ENCODE results near the gene CCDC71. TPM values are rescaled to one million over a fixed set of nuclear protein-coding genes. Genes with fewer than 3 reads are reported as not detected.

The CCDC71 gene
- total and polyA plus RNA-seq, 2 donors = 10.3 to 25.6 TPM

DNA sequence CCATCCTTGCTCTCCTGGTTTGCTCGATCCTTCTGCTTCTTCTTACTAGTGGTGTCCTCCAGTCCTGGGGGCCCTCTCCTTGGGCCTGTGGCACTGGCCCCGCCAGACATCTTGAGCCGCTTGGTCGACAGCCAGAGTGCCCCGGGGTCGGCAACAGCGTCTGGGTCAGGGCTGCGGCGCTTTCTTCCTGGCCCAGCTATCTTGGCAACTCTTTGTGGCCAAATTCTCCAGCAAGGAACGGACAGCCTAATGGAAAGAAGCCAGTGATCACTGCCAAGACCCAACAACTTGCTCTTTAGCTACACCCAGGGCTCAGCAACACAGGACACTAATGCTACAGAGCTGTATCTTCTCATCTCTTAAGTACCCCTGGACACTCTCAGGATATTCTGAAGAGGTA, 47.1 kb downstream of the CCDC71 start:
- DNase-seq (ENCODE audit: extremely low spot score) = no peak
- no peak overlapping the region for H3K4me3 ChIP-seq (ENCODE audit: low read depth, low read length)
- no peak overlapping the region for H3K27ac ChIP-seq (ENCODE audit: low read depth)
- H3K4me1 ChIP-seq (ENCODE audit: insufficient read depth) = no peaks in the 10 kb centered on the region
- 64% methylated on average over 10 of the region's 10 CpGs for WGBS
- H3K36me3 ChIP-seq (ENCODE audit: insufficient read depth) = peaks cover 2% of the 10 kb centered on the region

Other genes starting within 250 kb of the CCDC71 start
- 71.6 TPM for gene ARIH2, start 247.5 kb downstream of the CCDC71 start, total RNA-seq
- 59.9 TPM for gene ARIH2, start 247.5 kb downstream of the CCDC71 start, polyA plus RNA-seq
- gene P4HTM, start 176.1 kb downstream of the CCDC71 start, total RNA-seq = 30.9 TPM
- 31.6 TPM for gene P4HTM, start 176.1 kb downstream of the CCDC71 start, polyA plus RNA-seq
- 66.2 TPM for gene WDR6, start 158.9 kb downstream of the CCDC71 start, total RNA-seq
- 132 TPM for gene WDR6, start 158.9 kb downstream of the CCDC71 start, polyA plus RNA-seq
- gene DALRD3, start 147.8 kb downstream of the CCDC71 start, total RNA-seq = 26.7 TPM
- 28.3 TPM for gene DALRD3, start 147.8 kb downstream of the CCDC71 start, polyA plus RNA-seq
- 43.2 TPM for gene NDUFAF3, start 144.2 kb downstream of the CCDC71 start, total RNA-seq
- 81.6 TPM for gene NDUFAF3, start 144.2 kb downstream of the CCDC71 start, polyA plus RNA-seq
- 247 TPM for gene IMPDH2, start 136.9 kb downstream of the CCDC71 start, total RNA-seq
- gene IMPDH2, start 136.9 kb downstream of the CCDC71 start, polyA plus RNA-seq = 192 TPM
- gene QRICH1, start 72.3 kb downstream of the CCDC71 start, total RNA-seq = 63.0 TPM
- 40.7 TPM for gene QRICH1, start 72.3 kb downstream of the CCDC71 start, polyA plus RNA-seq
- 197 TPM for gene QARS1, start 61.6 kb downstream of the CCDC71 start, total RNA-seq
- gene QARS1, start 61.6 kb downstream of the CCDC71 start, polyA plus RNA-seq = 242 TPM
- 30.8 TPM for gene USP19, start 45.5 kb downstream of the CCDC71 start, total RNA-seq
- gene USP19, start 45.5 kb downstream of the CCDC71 start, polyA plus RNA-seq = 44.8 TPM
- gene LAMB2, start 33.3 kb downstream of the CCDC71 start, total RNA-seq = 429 TPM
- 366 TPM for gene LAMB2, start 33.3 kb downstream of the CCDC71 start, polyA plus RNA-seq
- gene KLHDC8B, start 5.3 kb upstream of the CCDC71 start, total RNA-seq = 27.3 TPM
- 80.8 TPM for gene KLHDC8B, start 5.3 kb upstream of the CCDC71 start, polyA plus RNA-seq
- 6.0 TPM for gene C3orf62, start 110.9 kb upstream of the CCDC71 start, total RNA-seq
- 3.0 TPM for gene C3orf62, start 110.9 kb upstream of the CCDC71 start, polyA plus RNA-seq
- 23.7 TPM for gene USP4, start 173.7 kb upstream of the CCDC71 start, total RNA-seq
- 34.2 TPM for gene USP4, start 173.7 kb upstream of the CCDC71 start, polyA plus RNA-seq
- gene GPX1, start 192.0 kb upstream of the CCDC71 start, total RNA-seq = 49.2 TPM
- gene GPX1, start 192.0 kb upstream of the CCDC71 start, polyA plus RNA-seq = 411 TPM
- 308 TPM for gene RHOA, start 245.6 kb upstream of the CCDC71 start, total RNA-seq
- gene RHOA, start 245.6 kb upstream of the CCDC71 start, polyA plus RNA-seq = 451 TPM
- 11.1 TPM for gene TCTA, start 246.1 kb upstream of the CCDC71 start, total RNA-seq
- 38.4 TPM for gene TCTA, start 246.1 kb upstream of the CCDC71 start, polyA plus RNA-seq